AG09319 (cell line): Measurements from ENCODE around the gene CST3.

Source experiments
- DNase-seq: peaks from one replicate; pipeline ENCODE4 v3.0.0-alpha.2; 2010; ENCODE audit warnings: low read depth; ENCODE audit errors: extremely low read depth
- TF ChIP-seq, protein P1 (sequence below): IDR thresholded peaks from 2 replicates; pipeline ENCODE4 v1.5.1; 2011; ENCODE audit warnings: low read depth, mild to moderate bottlenecking, inconsistent platforms, low read length, moderate library complexity

CST3 gene

DNA sequence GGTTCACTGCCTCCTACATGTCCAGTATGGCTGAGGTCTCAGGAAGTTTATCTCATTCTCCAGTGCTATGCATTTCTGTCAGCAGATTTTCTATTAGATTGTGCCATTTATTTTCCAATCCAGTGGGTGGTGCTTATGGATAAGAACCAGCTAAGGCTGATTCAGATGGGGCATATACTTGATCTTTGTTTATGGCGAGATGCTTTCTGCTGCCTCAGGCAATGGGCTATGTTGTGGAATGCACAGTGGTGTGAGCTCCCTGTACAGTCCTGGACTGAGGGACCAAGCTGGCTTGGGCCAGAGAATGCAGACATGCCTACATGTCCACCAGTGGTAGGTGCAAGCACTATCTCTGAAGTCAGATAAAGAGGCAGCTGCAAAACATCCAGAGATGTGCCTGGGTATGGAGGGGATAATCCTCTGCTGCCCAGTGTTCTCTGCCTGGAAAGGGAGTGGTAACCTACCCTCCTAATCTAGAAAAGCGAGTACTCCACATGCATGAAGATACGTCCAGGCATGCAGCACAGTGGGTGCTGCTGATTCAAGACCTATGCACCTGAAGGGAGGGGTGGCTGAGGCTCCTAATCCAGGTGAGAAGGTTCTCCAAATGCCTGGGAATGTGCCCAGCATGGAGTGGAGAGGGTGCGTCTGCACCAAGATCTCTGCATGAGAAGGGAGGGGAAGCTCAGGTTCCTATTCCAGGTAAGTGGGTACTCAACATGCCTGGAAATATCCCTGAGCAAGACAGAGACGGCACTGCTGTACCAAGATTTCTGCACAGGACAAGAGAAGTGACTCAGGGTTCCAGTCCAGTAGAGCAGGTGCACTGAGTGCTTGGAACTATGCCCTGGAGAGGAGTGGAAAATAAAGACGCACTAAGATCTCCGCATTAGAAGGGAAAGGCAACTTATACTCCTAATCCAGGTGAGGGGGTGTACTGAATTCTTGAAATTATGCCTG, 41.7 kb upstream of the CST3 start:
- no peak for DNase-seq
- TF ChIP-seq, protein P1, sequence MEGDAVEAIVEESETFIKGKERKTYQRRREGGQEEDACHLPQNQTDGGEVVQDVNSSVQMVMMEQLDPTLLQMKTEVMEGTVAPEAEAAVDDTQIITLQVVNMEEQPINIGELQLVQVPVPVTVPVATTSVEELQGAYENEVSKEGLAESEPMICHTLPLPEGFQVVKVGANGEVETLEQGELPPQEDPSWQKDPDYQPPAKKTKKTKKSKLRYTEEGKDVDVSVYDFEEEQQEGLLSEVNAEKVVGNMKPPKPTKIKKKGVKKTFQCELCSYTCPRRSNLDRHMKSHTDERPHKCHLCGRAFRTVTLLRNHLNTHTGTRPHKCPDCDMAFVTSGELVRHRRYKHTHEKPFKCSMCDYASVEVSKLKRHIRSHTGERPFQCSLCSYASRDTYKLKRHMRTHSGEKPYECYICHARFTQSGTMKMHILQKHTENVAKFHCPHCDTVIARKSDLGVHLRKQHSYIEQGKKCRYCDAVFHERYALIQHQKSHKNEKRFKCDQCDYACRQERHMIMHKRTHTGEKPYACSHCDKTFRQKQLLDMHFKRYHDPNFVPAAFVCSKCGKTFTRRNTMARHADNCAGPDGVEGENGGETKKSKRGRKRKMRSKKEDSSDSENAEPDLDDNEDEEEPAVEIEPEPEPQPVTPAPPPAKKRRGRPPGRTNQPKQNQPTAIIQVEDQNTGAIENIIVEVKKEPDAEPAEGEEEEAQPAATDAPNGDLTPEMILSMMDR: no peak

DNA sequence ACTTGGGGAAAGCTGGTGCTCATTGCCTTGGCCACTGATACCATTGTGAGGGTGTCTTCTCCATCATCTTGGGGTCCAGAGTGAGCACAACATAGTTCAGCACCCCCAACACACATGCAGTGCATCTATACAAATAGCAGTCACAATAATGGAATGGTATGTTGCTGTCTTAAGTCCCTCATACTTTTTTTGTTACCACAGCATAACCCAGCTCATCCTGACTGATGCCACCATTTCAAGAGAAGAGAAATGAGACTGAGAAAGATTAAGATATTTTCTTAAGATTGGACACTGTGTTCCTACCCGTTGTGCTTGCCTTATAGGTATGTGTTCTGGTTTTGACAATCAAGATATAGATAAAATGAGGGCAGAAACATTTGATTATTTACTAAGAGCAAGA, 35.5 kb upstream of the CST3 start:
- DNase-seq: no peak
- TF ChIP-seq, protein P1: no peak

DNA sequence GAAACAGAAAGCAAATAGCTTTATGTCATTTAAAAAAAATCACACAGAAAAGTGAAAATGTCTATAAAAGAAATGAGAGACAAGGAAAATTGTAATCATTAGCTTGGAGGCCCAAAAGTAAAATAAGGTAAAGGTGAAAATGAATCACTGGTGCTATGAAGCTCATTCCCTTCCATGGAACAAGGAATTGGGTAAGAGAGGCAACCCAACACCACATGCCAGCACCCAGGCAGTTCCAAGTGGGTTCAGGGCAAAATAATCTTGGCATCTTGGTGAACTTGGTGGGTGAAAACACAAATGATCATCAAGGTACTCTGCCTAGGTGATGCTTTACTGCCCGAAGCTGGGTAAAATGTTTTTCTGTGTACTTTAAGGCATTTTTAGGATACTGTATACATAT, 34.4 kb upstream of the CST3 start:
- no peak for DNase-seq

DNA sequence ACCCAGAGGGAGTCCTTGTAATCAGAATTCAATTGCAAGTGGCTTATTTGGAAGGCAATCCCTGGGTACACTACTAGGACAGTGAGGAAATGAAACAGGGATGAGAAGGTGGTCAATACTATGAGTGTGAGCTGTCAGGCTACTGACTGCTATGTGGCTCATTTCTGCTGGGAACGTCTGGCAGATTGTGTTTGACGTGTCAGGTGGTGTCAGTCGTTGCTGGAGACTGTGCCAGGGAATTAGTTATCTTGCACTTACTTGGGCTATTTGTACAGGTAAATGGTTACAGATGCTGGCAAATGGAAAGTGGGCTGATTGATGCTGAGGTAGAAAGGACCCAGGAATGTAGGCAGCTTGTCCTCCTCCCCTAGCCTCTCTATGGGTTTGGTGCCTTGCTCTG, 33.7 kb upstream of the CST3 start:
- TF ChIP-seq, protein P1: no peak
- no peak for DNase-seq

More for the DNA sequence above, 34.4 kb upstream of the CST3 start:
- TF ChIP-seq, protein P1: no peak

DNA sequence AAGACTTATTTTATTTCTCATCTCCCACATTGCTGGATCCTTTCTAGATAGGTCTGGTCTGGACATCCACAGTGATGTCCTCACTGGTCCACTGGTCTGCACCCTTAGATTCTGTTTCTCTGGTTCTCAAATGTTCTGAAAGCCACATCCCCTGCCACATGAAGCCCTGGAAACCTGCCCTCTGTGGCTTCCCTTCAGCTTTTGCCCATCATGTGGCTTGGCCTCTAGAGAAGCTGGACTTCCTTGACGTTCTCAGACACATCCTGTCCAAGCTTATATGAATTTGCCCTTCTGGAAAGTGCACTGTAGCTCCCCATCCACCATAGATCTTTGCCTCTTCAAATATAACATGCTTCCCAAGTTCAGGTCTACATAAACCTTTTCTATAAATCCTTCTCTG, 32.6 kb upstream of the CST3 start:
- no peak for DNase-seq
- TF ChIP-seq, protein P1: no peak

DNA sequence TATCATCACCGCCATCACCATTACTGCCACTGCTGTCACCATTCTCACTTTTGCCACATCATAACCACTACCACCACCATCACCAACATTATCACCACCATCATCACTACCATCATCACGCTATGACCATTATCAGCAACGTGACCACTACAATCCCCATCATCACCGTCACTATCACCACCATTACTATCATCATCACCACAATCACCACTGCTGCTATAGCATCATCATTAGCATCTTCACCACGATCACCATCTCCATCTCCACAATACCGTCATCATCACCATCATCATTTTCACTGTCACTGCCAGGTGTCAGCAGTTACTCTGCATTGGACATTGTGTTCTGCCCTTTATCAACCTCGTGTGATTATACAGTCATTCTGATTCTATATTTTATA, 32.1 kb upstream of the CST3 start:
- DNase-seq: no peak
- TF ChIP-seq, protein P1: no peak

DNA sequence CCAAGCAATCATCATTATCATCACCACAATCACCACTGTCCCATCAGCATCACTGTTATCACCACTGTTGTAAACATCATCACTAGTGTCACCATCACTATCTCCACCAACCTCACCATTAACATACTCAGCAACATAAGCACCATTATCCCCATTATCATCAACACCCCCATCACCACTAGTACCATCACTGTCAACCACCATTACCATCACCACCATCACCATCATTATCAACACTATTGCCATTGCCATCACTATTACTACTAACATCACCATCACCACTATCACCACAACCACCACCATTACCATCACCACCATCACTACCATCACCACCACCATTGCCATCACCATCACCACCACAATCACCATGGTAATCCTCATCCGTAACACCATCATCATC, 31.6 kb upstream of the CST3 start:
- DNase-seq: no peak
- TF ChIP-seq, protein P1: no peak
